Skeletal muscle tissue (tissue), 4 donors: ENCODE data around the gene OR6C75. TPM values are rescaled to one million over a fixed set of nuclear protein-coding genes. Genes with fewer than 3 reads are reported as not detected.
"Not testable (repeated sequence)": the region's sequence is repeated elsewhere in the genome, so short reads cannot be mapped to it uniquely, and the experiment has no call there.

Experiments used
- H3K27ac ChIP-seq: one replicate; pipeline ENCODE4 v1.7.0; 2013; ENCODE audit warnings: mild to moderate bottlenecking, low read depth, low read length, inconsistent platforms
- H3K27me3 ChIP-seq, 3 donors: one replicate each; pipeline ENCODE4 v1.7.0; 2013; ENCODE audit warnings: low read length in 3 of 3; ENCODE audit not compliant: control insufficient read depth in 3 of 3, insufficient read depth in 3 of 3
- H3K36me3 ChIP-seq, 3 donors: one replicate each; pipeline ENCODE4 v1.7.0; 2013; ENCODE audit warnings: low read length in 3 of 3; ENCODE audit not compliant: control insufficient read depth in 3 of 3, insufficient read depth in 3 of 3
- H3K4me1 ChIP-seq, 3 donors: one replicate each; pipeline ENCODE4 v1.7.0; 2013; ENCODE audit warnings: low read length in 3 of 3, mild to moderate bottlenecking in 3 of 3; ENCODE audit not compliant: control insufficient read depth in 3 of 3, insufficient read depth in 3 of 3
- H3K4me3 ChIP-seq, 3 donors: one replicate each; pipeline ENCODE4 v1.7.0; 2013; ENCODE audit warnings: low read length in 3 of 3
- H3K9ac ChIP-seq, 3 donors: one replicate each; pipeline ENCODE4 v1.7.0; 2013; ENCODE audit warnings: low read length in 3 of 3, mild to moderate bottlenecking in 3 of 3, moderate library complexity in 2 of 3, low read depth in 1 of 3
- H3K9me3 ChIP-seq, 3 donors: one replicate each; pipeline ENCODE4 v1.7.0; 2013; ENCODE audit warnings: low read length in 3 of 3; ENCODE audit not compliant: control insufficient read depth in 3 of 3
- total RNA-seq: library from RNA; depleted of rRNA; stranded (reverse); fragments of >200 nt; gene quantifications from one replicate; pipeline ENCODE4 v1.2.3, GENCODE V29; 2014
- donor health status: Osteomylitis.

The OR6C75 gene
- total RNA-seq, 1 donor from 2014 or later: not detected

GRCh38 chr12:55392032-55392795, 29.4 kb downstream of the OR6C75 start:
- Histone ChIP-seq H3K4me1 (no peaks in the 10 kb centered on the region), H3K9me3 (no peaks in the 10 kb centered on the region), H3K9ac (no peak overlapping the region), H3K4me3 (no peak overlapping the region), H3K27me3 (no peaks in the 10 kb centered on the region), H3K27ac (no peak overlapping the region), H3K36me3 (no peaks in the 10 kb centered on the region)

GRCh38 chr12:55396326-55396725, 33.6 kb downstream of the OR6C75 start:
- no peak overlapping the region for H3K27ac ChIP-seq
- no peaks in the 10 kb centered on the region for H3K27me3 ChIP-seq
- no peak overlapping the region for H3K4me3 ChIP-seq
- H3K9me3 ChIP-seq: peaks cover 0 to 2% (median 0%) of the 10 kb centered on the region in 3 donors
- no peaks in the 10 kb centered on the region for H3K36me3 ChIP-seq
- no peak overlapping the region for H3K9ac ChIP-seq
- H3K4me1 ChIP-seq: no peaks in the 10 kb centered on the region

GRCh38 chr12:55400229-55400628, 37.5 kb downstream of the OR6C75 start, which contains the start of gene OR6C65:
TSS of gene OR6C65 (plus strand) at chr12:55400529. CDS start at chr12:55400529, 0 bp downstream.
- H3K4me1 ChIP-seq: no peaks in the 10 kb centered on the region
- H3K36me3 ChIP-seq: no peaks in the 10 kb centered on the region
- no peak within 1 kb of the TSS for H3K4me3 ChIP-seq
- no peak within 1 kb of the TSS for H3K9ac ChIP-seq
- H3K27ac ChIP-seq: no peak within 1 kb of the TSS
- peaks cover 0 to 2% (median 0%) of the 10 kb centered on the region in 3 donors for H3K9me3 ChIP-seq
- H3K27me3 ChIP-seq: no peaks in the 10 kb centered on the region

- H3K27ac ChIP-seq: no peak overlapping the region
Measured at GRCh38 chr12:55407866-55408265, 45.1 kb downstream of the OR6C75 start.

GRCh38 chr12:55409133-55409532, 46.4 kb downstream of the OR6C75 start:
- H3K27ac ChIP-seq, H3K27me3 ChIP-seq, H3K9me3 ChIP-seq, H3K36me3 ChIP-seq, H3K9ac ChIP-seq, H3K4me1 ChIP-seq, H3K4me3 ChIP-seq: not testable (repeated sequence)

More at GRCh38 chr12:55407866-55408265, 45.1 kb downstream of the OR6C75 start:
- Histone ChIP-seq H3K27me3 (no peaks in the 10 kb centered on the region), H3K36me3 (no peaks in the 10 kb centered on the region), H3K4me1 (no peaks in the 10 kb centered on the region), H3K9ac (no peak overlapping the region), H3K9me3 (peaks cover 0 to 3% (median 2%) of the 10 kb centered on the region in 3 donors), H3K4me3 (no peak overlapping the region)

- H3K27me3 ChIP-seq, H3K4me3 ChIP-seq, H3K36me3 ChIP-seq, H3K27ac ChIP-seq, H3K4me1 ChIP-seq, H3K9ac ChIP-seq, H3K9me3 ChIP-seq: not testable (repeated sequence)
Measured at GRCh38 chr12:55412138-55412537, 49.4 kb downstream of the OR6C75 start.

- not testable (repeated sequence) for H3K9me3 ChIP-seq, H3K27me3 ChIP-seq, H3K36me3 ChIP-seq, H3K27ac ChIP-seq, H3K4me1 ChIP-seq, H3K9ac ChIP-seq, H3K4me3 ChIP-seq
Measured at GRCh38 chr12:55413498-55414388, 51.0 kb downstream of the OR6C75 start.

GRCh38 chr12:55414396-55414823, 51.6 kb downstream of the OR6C75 start:
- not testable (repeated sequence) for H3K9ac ChIP-seq, H3K36me3 ChIP-seq, H3K9me3 ChIP-seq, H3K27me3 ChIP-seq, H3K27ac ChIP-seq, H3K4me3 ChIP-seq, H3K4me1 ChIP-seq

- H3K9ac ChIP-seq, H3K27ac ChIP-seq, H3K9me3 ChIP-seq, H3K4me3 ChIP-seq, H3K27me3 ChIP-seq, H3K4me1 ChIP-seq, H3K36me3 ChIP-seq: not testable (repeated sequence)
Measured at GRCh38 chr12:55414889-55415288, 52.1 kb downstream of the OR6C75 start.

- Histone ChIP-seq H3K4me1 (no peaks in the 10 kb centered on the region), H3K9me3 (peaks cover 0 to 2% (median 0%) of the 10 kb centered on the region in 3 donors), H3K27me3 (peaks cover 0 to 3% (median 0%) of the 10 kb centered on the region in 3 donors), H3K9ac (no peak overlapping the region), H3K4me3 (no peak overlapping the region), H3K36me3 (no peaks in the 10 kb centered on the region), H3K27ac (no peak overlapping the region)
Measured at GRCh38 chr12:55416961-55417360, 54.2 kb downstream of the OR6C75 start.
